ENCODE data around the gene CABCOCO1. TPM values are rescaled to one million over a fixed set of nuclear protein-coding genes. Genes with fewer than 3 reads are reported as not detected.
A peak's percentile ranks its signal among the peaks of the same experiment; 100 is the strongest.

Gene CABCOCO1
- total RNA-seq, 1 donor from 2014 or later, result 0.47 TPM

GRCh38 chr10:61792097-61792716, 129.5 kb downstream of the CABCOCO1 start:
- peaks cover 55% of the 10 kb centered on the region for H3K4me1 Mint-ChIP-seq (ENCODE audit: low read depth)
- peak overlapping the region; percentile 77 for H3K27ac Mint-ChIP-seq (ENCODE audit: unreplicated experiment)
- no peaks in the 10 kb centered on the region for H3K36me3 Mint-ChIP-seq (ENCODE audit: low read depth)
- no peak overlapping the region for H3K4me3 Mint-ChIP-seq (ENCODE audit: unreplicated experiment)
- TF ChIP-seq CTCF (IDR thresholded peaks at IDR 0.05), result no peak
- no peaks in the 10 kb centered on the region for H3K9me3 Mint-ChIP-seq (ENCODE audit: low read depth)
- no peaks in the 10 kb centered on the region for H3K27me3 Mint-ChIP-seq (ENCODE audit: low read depth)
- DNase-seq (ENCODE audit: low spot score), result no peak

GRCh38 chr10:61792921-61793320, 130.2 kb downstream of the CABCOCO1 start:
- DNase-seq (ENCODE audit: low spot score), result no peak
- Mint-ChIP-seq H3K36me3 (ENCODE audit: low read depth) (no peaks in the 10 kb centered on the region), H3K4me3 (ENCODE audit: unreplicated experiment) (no peak overlapping the region), H3K9me3 (ENCODE audit: low read depth) (no peaks in the 10 kb centered on the region), H3K27ac (ENCODE audit: unreplicated experiment) (peak overlapping the region; percentile 49), H3K4me1 (ENCODE audit: low read depth) (peaks cover 49% of the 10 kb centered on the region), H3K27me3 (ENCODE audit: low read depth) (no peaks in the 10 kb centered on the region)
- no peak for TF ChIP-seq CTCF (IDR thresholded peaks at IDR 0.05)

GRCh38 chr10:61793760-61794703, 131.3 kb downstream of the CABCOCO1 start:
- H3K9me3 Mint-ChIP-seq (ENCODE audit: low read depth), result no peaks in the 10 kb centered on the region
- DNase-seq (ENCODE audit: low spot score), result no peak
- peaks cover 54% of the 10 kb centered on the region for H3K4me1 Mint-ChIP-seq (ENCODE audit: low read depth)
- no peak for TF ChIP-seq CTCF (IDR thresholded peaks at IDR 0.05)
- no peaks in the 10 kb centered on the region for H3K36me3 Mint-ChIP-seq (ENCODE audit: low read depth)
- peak overlapping the region; percentile 84 for H3K27ac Mint-ChIP-seq (ENCODE audit: unreplicated experiment)
- no peaks in the 10 kb centered on the region for H3K27me3 Mint-ChIP-seq (ENCODE audit: low read depth)
- no peak overlapping the region for H3K4me3 Mint-ChIP-seq (ENCODE audit: unreplicated experiment)

- peak overlapping the region; percentile 1 for H3K27ac Mint-ChIP-seq (ENCODE audit: unreplicated experiment)
- no peaks in the 10 kb centered on the region for H3K36me3 Mint-ChIP-seq (ENCODE audit: low read depth)
- peaks cover 53% of the 10 kb centered on the region for H3K4me1 Mint-ChIP-seq (ENCODE audit: low read depth)
- no peaks in the 10 kb centered on the region for H3K9me3 Mint-ChIP-seq (ENCODE audit: low read depth)
- H3K27me3 Mint-ChIP-seq (ENCODE audit: low read depth), result no peaks in the 10 kb centered on the region
- no peak overlapping the region for H3K4me3 Mint-ChIP-seq (ENCODE audit: unreplicated experiment)
- no peak for DNase-seq (ENCODE audit: low spot score)
- TF ChIP-seq CTCF (IDR thresholded peaks at IDR 0.05), result no peak
These were observed 132.4 kb downstream of the CABCOCO1 start for GRCh38 chr10:61795147-61795546.

- Mint-ChIP-seq H3K4me1 (ENCODE audit: low read depth) (peaks cover 50% of the 10 kb centered on the region), H3K9me3 (ENCODE audit: low read depth) (no peaks in the 10 kb centered on the region)
These were observed 132.8 kb downstream of the CABCOCO1 start for GRCh38 chr10:61795551-61795950.

More at GRCh38 chr10:61795551-61795950, 132.8 kb downstream of the CABCOCO1 start:
- Mint-ChIP-seq H3K27me3 (ENCODE audit: low read depth) (no peaks in the 10 kb centered on the region), H3K27ac (ENCODE audit: unreplicated experiment) (no peak overlapping the region), H3K36me3 (ENCODE audit: low read depth) (no peaks in the 10 kb centered on the region), H3K4me3 (ENCODE audit: unreplicated experiment) (no peak overlapping the region)
- DNase-seq (ENCODE audit: low spot score), result no peak
- TF ChIP-seq CTCF (IDR thresholded peaks at IDR 0.05), result no peak

Measured in chondrocyte (in vitro differentiated cells).